GM12878 (cell line): ENCODE measurements around the gene MAP3K5. TPM values are rescaled to one million over a fixed set of nuclear protein-coding genes. Genes with fewer than 3 reads are reported as not detected.

Experiments used
- ATF7 ChIP-seq: fragments of 450-650 bp; IDR thresholded peaks from 2 replicates; pipeline ENCODE4 v1.6.1; 2016; ENCODE audit warnings: low read depth, mild to moderate bottlenecking
- BCLAF1 ChIP-seq: fragments of 450-650 bp; IDR thresholded peaks from 2 replicates; pipeline ENCODE4 v1.6.1; 2017; ENCODE audit warnings: antibody characterized with exemption, mild to moderate bottlenecking, moderate library complexity
- CBFB ChIP-seq: IDR thresholded peaks from 2 replicates; pipeline ENCODE4 v1.6.1; 2016; ENCODE audit warnings: antibody characterized with exemption, low read depth
- CUX1 ChIP-seq: IDR thresholded peaks from 2 replicates; pipeline ENCODE4 v1.6.1; 2012; ENCODE audit warnings: improper control_type of control experiment, low read depth, low read length; ENCODE audit not compliant: insufficient replicate concordance
- GATAD2B ChIP-seq: fragments of 450-650 bp; conservative IDR thresholded peaks from 2 replicates; pipeline ENCODE4 v1.6.1; 2017; ENCODE audit warnings: low read depth, mild to moderate bottlenecking, moderate library complexity
- KLF5 ChIP-seq: fragments of 450-650 bp; IDR thresholded peaks from 2 replicates; pipeline ENCODE4 v1.6.1; 2014; ENCODE audit warnings: mild to moderate bottlenecking; ENCODE audit not compliant: partially characterized antibody
- MXI1 ChIP-seq: fragments of 150-350 bp; IDR thresholded peaks from 2 replicates; pipeline ENCODE4 v1.6.1; 2011; ENCODE audit warnings: low read depth, mild to moderate bottlenecking, inconsistent platforms, low read length, improper control_type of control experiment
- NFXL1 ChIP-seq: fragments of 450-650 bp; IDR thresholded peaks from 2 replicates; pipeline ENCODE4 v1.6.1; 2017; ENCODE audit warnings: antibody characterized with exemption, mild to moderate bottlenecking, borderline replicate concordance
- PAX5 ChIP-seq: IDR thresholded peaks from 2 replicates; pipeline ENCODE4 v1.6.1; 2011; ENCODE audit warnings: low read depth, low read length, borderline replicate concordance
- RAD21 ChIP-seq: IDR thresholded peaks from 2 replicates; pipeline ENCODE4 v1.6.1; 2011; ENCODE audit warnings: mild to moderate bottlenecking, low read depth, low read length, moderate library complexity; ENCODE audit not compliant: insufficient read depth
- RB1 ChIP-seq: fragments of 450-650 bp; formaldehyde crosslinking; IDR thresholded peaks from 2 replicates; pipeline ENCODE4 v1.6.1; 2017; ENCODE audit warnings: mild to moderate bottlenecking, borderline replicate concordance
- SMARCA5 ChIP-seq: fragments of 450-650 bp; IDR thresholded peaks from 2 replicates; pipeline ENCODE4 v1.6.1; 2017; ENCODE audit warnings: mild to moderate bottlenecking
- SMC3 ChIP-seq: IDR thresholded peaks from 2 replicates; pipeline ENCODE4 v1.6.1; 2011; ENCODE audit warnings: low read length, improper control_type of control experiment, borderline replicate concordance
- SP1 ChIP-seq: IDR thresholded peaks from one replicate; pipeline ENCODE4 v1.6.1; 2011; ENCODE audit warnings: low read depth, low read length
- TAF1 ChIP-seq: IDR thresholded peaks from 2 replicates; pipeline ENCODE4 v1.6.1; 2011; ENCODE audit warnings: mild to moderate bottlenecking, low read depth, low read length, borderline replicate concordance
- TCF7 ChIP-seq: IDR thresholded peaks from 2 replicates; pipeline ENCODE4 v1.6.1; 2014; ENCODE audit warnings: antibody characterized with exemption, borderline replicate concordance
- ZNF207 ChIP-seq: fragments of 450-650 bp; IDR thresholded peaks from 2 replicates; pipeline ENCODE4 v1.6.1; 2014; ENCODE audit warnings: antibody characterized with exemption, mild to moderate bottlenecking, borderline replicate concordance
- polyA plus RNA-seq, 11 experiments: library from polyadenylated mRNA; depleted of rRNA in 4 of 11; unstranded in 6 of 11; stranded (reverse) in 5 of 11; fragments of >200 nt; fragmentation: Nextera tagmentation in 4 of 11; fragmentation: Illumina TruSeq in 1 of 11; extraction: Ambion mirVana in 4 of 11; extraction: Trizol in 1 of 11; gene quantifications; 1 replicate in 1 of 11; 2 replicates in 10 of 11; pipeline versions ENCODE4 v1.2.1 to v1.2.3, GENCODE V29; 2011 to 2016; ENCODE audit warnings: inconsistent platforms in 2 of 11, missing spikeins in 2 of 11, low read depth in 1 of 11
- total RNA-seq, 4 experiments: library from RNA; depleted of rRNA in 3 of 4; stranded (reverse); fragments of >200 nt in 3 of 4; fragmentation: Illumina TruSeq in 1 of 4; extraction: Trizol in 1 of 4; gene quantifications; 2 replicates each; pipeline versions ENCODE4 v1.2.1 to v1.2.3, GENCODE V29; 2013 to 2021
- TF ChIP-seq, protein P1 (sequence below): fragments of 450-650 bp; IDR thresholded peaks from 2 replicates; pipeline ENCODE4 v1.6.1; 2014; ENCODE audit warnings: mild to moderate bottlenecking
- TF ChIP-seq, protein P2 (sequence below): fragments of 150-350 bp; IDR thresholded peaks from 2 replicates; pipeline ENCODE4 v1.6.1; 2014; ENCODE audit warnings: mild to moderate bottlenecking, low read depth, low read length

MAP3K5 gene
- total and polyA plus RNA-seq, 10 of the 15 experiments (the other 5 are each of a cell fraction or from before 2014, with no cell fraction given): 5.4 to 34.3 (median 26.4) TPM

GRCh38 chr6:136792410-136793262 is at the start of gene MAP3K5 (continued):
- peak; percentile 83 for TF ChIP-seq GATAD2B
- TF ChIP-seq SMC3: peak; percentile 78
- TF ChIP-seq MXI1: peak; percentile 69
- TF ChIP-seq CUX1: no peak
- 0 out of 2 replicates have a peak, but pooled peaks have one; percentile 14 for TF ChIP-seq PAX5
- no peak for TF ChIP-seq TCF7
- peak; percentile 98 for TF ChIP-seq RAD21
- peak; percentile 88; the same call in 1 of the 2 replicates for TF ChIP-seq ZNF207
- peak; percentile 62; the same call in 1 of the 2 replicates for TF ChIP-seq BCLAF1
- TF ChIP-seq TAF1: peak; percentile 31; the same call in 1 of the 2 replicates
- TF ChIP-seq, protein P1, sequence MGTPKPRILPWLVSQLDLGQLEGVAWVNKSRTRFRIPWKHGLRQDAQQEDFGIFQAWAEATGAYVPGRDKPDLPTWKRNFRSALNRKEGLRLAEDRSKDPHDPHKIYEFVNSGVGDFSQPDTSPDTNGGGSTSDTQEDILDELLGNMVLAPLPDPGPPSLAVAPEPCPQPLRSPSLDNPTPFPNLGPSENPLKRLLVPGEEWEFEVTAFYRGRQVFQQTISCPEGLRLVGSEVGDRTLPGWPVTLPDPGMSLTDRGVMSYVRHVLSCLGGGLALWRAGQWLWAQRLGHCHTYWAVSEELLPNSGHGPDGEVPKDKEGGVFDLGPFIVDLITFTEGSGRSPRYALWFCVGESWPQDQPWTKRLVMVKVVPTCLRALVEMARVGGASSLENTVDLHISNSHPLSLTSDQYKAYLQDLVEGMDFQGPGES: no peak
- TF ChIP-seq SP1: no peak
- TF ChIP-seq ATF7: 0 out of 2 replicates have a peak, but pooled peaks have one; percentile 8
- TF ChIP-seq CBFB: no peak
- peak; percentile 87; the same call in 1 of the 2 replicates for TF ChIP-seq RB1
- TF ChIP-seq, protein P2, sequence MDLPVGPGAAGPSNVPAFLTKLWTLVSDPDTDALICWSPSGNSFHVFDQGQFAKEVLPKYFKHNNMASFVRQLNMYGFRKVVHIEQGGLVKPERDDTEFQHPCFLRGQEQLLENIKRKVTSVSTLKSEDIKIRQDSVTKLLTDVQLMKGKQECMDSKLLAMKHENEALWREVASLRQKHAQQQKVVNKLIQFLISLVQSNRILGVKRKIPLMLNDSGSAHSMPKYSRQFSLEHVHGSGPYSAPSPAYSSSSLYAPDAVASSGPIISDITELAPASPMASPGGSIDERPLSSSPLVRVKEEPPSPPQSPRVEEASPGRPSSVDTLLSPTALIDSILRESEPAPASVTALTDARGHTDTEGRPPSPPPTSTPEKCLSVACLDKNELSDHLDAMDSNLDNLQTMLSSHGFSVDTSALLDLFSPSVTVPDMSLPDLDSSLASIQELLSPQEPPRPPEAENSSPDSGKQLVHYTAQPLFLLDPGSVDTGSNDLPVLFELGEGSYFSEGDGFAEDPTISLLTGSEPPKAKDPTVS: no peak
- TF ChIP-seq KLF5: no peak
- no peak for TF ChIP-seq NFXL1
- peak; percentile 98 for TF ChIP-seq SMARCA5
